ENCODE results near the gene ATPAF2.
"Not testable (repeated sequence)": the region's sequence is repeated elsewhere in the genome, so short reads cannot be mapped to it uniquely, and the experiment has no call there.

ATPAF2 gene

GRCh38 chr17:18014006-18014405, 25.0 kb downstream of the ATPAF2 start:
- DNase-seq (ENCODE audit: low read depth in 3 of 3, low spot score in 1 of 3), result no peak

DNA sequence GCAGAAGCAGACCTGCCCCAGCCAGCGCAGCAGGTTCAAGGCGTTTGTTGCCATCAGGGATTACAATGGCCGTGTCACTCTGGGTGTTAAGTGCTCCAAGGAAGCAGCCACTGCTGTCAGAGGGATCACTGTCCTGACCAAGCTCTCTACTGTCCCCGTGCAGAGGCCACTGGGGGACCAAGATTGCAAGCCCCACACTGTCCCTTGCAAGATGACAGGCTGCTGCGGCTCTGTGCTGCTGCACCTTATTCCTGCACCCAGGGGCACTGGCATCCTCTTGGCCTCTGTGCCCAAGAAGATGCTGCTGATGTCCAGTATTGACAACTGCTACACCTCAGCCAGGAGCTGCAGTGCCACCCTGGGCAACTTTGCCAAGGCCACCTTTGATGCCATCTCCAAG, 27.7 kb downstream of the ATPAF2 start:
- DNase-seq (ENCODE audit: low read depth in 3 of 3, low spot score in 1 of 3), result no peak

- no peak for DNase-seq (ENCODE audit: low read depth in 3 of 3, low spot score in 1 of 3)
Observed at GRCh38 chr17:18009609-18010420, 29.2 kb downstream of the ATPAF2 start.

- DNase-seq (ENCODE audit: low read depth in 3 of 3, low spot score in 1 of 3), result no peak
Observed at GRCh38 chr17:18008496-18009268, 30.3 kb downstream of the ATPAF2 start.

DNA sequence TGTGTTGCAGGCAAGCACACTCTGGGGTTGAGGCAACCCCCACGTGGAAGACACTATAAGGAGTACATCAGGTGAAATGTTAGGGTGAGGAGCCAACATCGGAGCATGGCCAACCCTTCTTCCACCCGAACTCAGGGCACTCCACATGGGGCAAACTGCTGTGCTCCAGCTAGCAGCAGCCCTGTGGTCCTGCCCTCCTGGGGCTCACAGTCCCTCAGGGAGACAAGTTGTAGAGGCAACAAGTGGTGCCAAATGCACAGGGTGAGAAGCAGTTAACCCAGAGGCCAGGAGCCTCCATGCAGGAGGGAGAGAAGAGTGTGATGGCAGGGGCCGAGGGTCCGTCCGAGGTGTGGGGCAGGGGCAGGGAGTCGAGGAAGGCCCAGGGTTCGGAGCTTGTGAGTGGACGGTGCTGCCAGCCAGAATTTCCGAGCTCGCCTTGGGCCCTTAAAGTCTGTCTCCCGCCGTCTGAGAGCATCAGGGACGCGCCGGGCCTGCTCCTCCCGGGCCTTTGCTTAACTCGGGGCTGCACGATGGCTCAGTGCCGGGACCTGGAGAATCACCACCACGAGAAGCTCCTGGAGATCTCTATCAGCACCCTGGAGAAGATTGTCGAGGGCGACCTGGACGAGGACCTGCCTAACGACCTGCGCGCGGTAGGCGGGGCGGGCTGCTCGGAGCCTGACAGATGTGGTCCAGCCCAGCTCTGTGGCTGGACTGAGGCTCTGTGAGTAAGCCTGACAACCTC, 32.3 kb downstream of the ATPAF2 start:
- DNase-seq (ENCODE audit: low read depth in 3 of 3, low spot score in 1 of 3), result no peak

DNA sequence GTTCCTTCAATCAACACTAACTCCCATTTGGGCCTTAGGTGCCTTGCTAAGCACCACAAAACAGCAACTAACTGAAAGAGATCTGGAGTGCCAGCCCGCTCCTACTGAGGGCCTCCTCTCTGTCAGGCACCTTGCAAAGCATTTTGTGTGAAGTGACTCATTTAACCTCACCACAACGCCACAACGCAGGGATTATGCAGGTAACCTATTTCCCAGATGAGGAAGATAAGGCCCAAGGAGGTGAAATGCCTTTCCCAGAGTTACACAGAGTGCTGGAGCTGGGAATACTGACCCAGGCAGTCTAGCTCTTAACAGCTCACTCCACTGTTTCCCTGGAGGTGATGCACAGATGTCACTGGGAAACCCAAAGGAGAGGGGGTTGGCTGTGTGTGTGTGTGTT, 33.5 kb downstream of the ATPAF2 start:
- no peak for DNase-seq (ENCODE audit: low read depth in 3 of 3, low spot score in 1 of 3)

- DNase-seq (ENCODE audit: low read depth in 3 of 3, low spot score in 1 of 3), result no peak
Observed at GRCh38 chr17:18004884-18005305, 34.1 kb downstream of the ATPAF2 start.

- no peak for DNase-seq (ENCODE audit: low read depth in 3 of 3, low spot score in 1 of 3)
Observed at GRCh38 chr17:18004345-18004744, 34.6 kb downstream of the ATPAF2 start.

DNA sequence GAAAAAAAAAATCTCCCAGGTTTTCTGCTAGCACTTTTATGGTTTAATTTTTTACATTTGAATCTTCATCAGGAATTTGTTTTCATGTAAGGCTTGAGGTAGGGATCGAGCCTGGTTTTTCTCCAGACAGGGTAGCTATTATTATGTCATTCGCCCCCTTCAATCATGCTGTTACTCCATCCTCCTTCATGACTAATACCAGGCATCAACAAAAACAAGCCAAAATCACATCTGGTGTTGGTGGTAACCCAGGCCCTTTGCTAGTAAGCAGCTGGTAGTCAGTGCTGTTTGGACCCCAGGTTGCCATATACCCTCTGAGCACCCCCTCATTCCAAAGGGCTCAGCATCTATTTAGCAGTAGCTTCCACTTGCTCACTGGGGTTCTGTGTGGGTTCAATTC, 36.8 kb downstream of the ATPAF2 start:
- DNase-seq (ENCODE audit: low read depth in 3 of 3, low spot score in 1 of 3), result no peak

DNA sequence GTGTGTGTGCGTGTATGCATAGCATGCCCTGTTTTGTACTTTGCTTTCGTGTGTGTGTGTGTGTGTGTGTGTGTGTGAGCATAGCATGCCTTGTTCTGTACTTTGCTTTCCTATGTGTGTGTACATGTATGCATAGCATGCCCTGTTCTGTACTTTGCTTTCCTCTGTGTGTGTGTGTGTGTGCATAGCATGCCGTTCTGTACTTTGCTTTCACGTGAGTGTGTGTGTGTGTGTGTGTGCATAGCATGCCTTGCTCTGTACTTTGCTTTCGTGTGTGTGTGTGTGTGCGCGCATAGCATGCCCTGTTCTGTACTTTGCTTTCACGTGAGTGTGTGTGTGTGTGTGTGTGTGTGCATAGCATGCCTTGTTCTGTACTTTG, 38.9 kb downstream of the ATPAF2 start:
- no peak for DNase-seq (ENCODE audit: low read depth in 3 of 3, low spot score in 1 of 3)

DNA sequence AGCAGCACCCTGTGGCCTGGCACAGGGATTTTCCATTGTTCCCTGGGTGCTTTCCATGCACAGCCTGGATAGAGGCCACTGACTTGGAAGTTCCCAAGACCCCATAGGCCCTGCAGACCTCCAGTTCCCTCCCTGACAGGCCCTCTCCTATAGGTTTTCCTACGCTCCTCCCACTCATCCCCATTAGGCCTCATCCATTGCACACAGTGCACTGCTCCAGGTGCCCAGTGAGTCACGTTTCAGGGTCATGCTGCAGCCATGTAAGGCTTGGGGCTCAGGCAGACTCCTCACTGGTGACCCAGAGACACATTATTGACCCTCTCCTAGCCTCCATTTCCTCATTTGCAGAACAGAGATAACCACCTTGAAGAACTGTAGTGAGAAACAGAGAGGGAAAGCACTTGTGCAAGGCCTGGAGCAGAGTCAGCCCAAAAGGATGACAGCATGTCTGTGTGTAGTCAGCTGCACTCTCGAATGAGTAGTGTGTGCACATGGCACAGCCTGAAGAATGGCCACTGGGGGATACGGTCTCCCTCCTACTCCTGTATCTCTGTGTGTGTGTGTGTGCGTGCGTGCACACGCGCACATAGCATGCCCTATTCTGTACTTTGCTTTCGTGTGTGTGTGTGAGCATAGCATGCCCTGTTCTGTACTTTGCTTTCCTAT, 39.5 kb downstream of the ATPAF2 start:
- DNase-seq (ENCODE audit: low read depth in 3 of 3, low spot score in 1 of 3), result no peak

GRCh38 chr17:17998934-17999333, 40.0 kb downstream of the ATPAF2 start:
- DNase-seq (ENCODE audit: low read depth in 3 of 3, low spot score in 1 of 3), result no peak

GRCh38 chr17:17995887-17996286, 43.1 kb downstream of the ATPAF2 start:
- DNase-seq (ENCODE audit: low read depth in 3 of 3, low spot score in 1 of 3), result not testable (repeated sequence)

GRCh38 chr17:17994271-17995069, 44.5 kb downstream of the ATPAF2 start:
- DNase-seq (ENCODE audit: low read depth in 3 of 3, low spot score in 1 of 3), result no peak

DNA sequence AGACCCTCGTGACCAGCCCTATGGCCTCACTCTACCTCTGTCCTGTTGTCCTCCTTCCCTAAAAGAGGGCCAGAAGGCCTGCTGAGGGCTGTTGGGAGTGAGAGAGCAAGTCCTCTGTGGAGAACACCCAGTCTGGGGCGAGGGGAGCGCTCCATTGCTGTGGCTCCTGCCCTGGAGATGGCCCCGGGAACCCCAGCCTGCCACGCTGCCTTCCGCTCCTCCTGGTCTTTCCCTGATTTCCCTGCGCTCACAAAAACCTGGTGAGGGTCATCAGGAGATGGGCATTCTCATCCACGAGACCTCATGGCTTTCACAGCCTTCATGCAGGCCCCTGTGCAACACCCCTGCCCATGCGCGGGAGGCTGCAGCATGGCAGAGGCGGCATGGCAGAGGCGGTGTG, 45.1 kb downstream of the ATPAF2 start:
- DNase-seq (ENCODE audit: low read depth in 3 of 3, low spot score in 1 of 3), result no peak

GRCh38 chr17:17993366-17993765, 45.6 kb downstream of the ATPAF2 start:
- DNase-seq (ENCODE audit: low read depth in 3 of 3, low spot score in 1 of 3), result no peak

- DNase-seq (ENCODE audit: low read depth in 3 of 3, low spot score in 1 of 3), result no peak
Observed at GRCh38 chr17:17990282-17990681, 48.7 kb downstream of the ATPAF2 start.

DNA sequence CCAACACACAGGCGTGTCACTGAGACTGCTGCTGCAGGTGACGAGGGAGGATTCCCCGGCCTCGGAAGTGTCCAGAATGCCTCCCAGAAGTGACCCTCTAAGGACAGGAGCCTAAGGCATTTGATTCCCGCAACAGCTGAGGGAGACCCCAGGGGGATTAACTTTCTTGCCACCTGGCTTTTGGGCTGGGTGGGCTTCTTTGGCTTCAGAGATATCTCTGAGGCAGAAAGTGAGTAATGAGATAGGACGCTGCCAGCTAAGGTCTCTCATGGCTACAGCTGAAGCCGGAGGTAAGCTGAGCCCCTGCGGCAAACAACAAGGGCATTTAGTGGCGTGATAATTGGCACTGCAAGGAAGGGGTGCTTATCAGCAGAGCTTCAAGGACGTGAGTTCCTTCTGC, 49.4 kb downstream of the ATPAF2 start:
- DNase-seq (ENCODE audit: low read depth in 3 of 3, low spot score in 1 of 3), result no peak

- DNase-seq (ENCODE audit: low read depth in 3 of 3, low spot score in 1 of 3), result no peak
Observed at GRCh38 chr17:17989081-17989480, 49.9 kb downstream of the ATPAF2 start.

DNA sequence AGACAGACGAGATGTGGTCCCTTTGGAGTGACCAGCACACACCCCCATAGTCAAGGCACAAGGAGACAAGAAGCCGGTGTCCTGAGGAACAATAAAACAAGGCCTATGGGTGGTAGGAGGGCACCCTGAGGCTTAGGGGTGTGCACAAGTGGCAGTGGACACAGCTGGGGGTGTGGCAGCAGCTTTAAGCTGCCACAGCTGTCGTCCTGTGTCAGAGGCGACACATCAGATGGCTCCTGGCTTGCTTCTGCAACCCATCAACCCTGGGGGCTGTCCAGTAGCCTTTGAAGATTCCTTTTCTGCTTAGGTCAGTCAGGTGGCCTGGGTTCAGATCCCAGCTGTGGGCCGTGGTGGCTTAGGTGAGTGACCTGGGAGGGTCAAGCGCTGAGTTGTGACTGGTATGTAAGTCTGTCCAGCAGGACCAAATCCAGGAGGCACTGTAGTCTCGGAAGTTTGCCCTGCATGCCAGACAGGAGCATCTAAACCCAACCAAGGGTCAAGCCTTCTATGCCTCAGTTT, 50.5 kb downstream of the ATPAF2 start:
- DNase-seq (ENCODE audit: low read depth in 3 of 3, low spot score in 1 of 3), result no peak
